HCT116 (cell line): ENCODE results near the gene IQCK. TPM values are rescaled to one million over a fixed set of nuclear protein-coding genes. Genes with fewer than 3 reads are reported as not detected.

Experiments used
- ATAC-seq: fragments of 200-7000 bp; cut with Tn5 transposase; 2 replicates; pipeline ENCODE4 v1.9.1; 2020; ENCODE audit warnings: mild to moderate bottlenecking, moderate library complexity
- BruUV-seq: library from RNA; stranded (reverse); fragments of 400-500 nt; replicated peaks from 2 replicates; lab custom pipeline; 2021; lab: Mats Ljungman, UMichigan
- CTCF ChIA-PET: fragments of 300-600 bp; sonication (Branson Sonifier 250); formaldehyde crosslinking; loops from one replicate; lab custom pipeline; 2021; ENCODE audit warnings: antibody characterized with exemption; lab: Charles Lee
- POLR2A ChIA-PET: fragments of 300-600, 350-600 bp; sonication (Branson Sonifier 250); formaldehyde crosslinking; loops from one replicate; lab custom pipeline; 2021; ENCODE audit warnings: antibody characterized with exemption; lab: Charles Lee
- RAD21 ChIA-PET, 2 experiments: fragments of 300-600 bp; sonication (Branson Sonifier 250); formaldehyde crosslinking; loops; one replicate each; lab custom pipeline; 2023; ENCODE audit warnings: low total read pairs in 2 of 2; ENCODE audit not compliant: uncharacterized antibody in 2 of 2, unreplicated experiment in 2 of 2, low non-redundant PET in 1 of 2; lab: Charles Lee
- DNase-seq: peaks from one replicate; pipeline ENCODE4 v3.0.0-alpha.2; 2010; ENCODE audit warnings: low read depth, low spot score
- H2AFZ ChIP-seq: fragments of 200-600 bp; shearing (Covaris generic), sonication (generic); 2 replicates; pipeline ENCODE4 v1.6.1; 2017; ENCODE audit warnings: low read depth, mixed run types, mixed read lengths, antibody characterized with exemption, low read length; ENCODE audit not compliant: poor library complexity, severe bottlenecking
- H3K27ac ChIP-seq: 2 replicates; pipeline ENCODE4 v1.5.1; 2012; ENCODE audit warnings: low read depth, low read length
- H3K27me3 ChIP-seq: fragments of 200-600 bp; sonication (generic); 2 replicates; pipeline ENCODE4 v1.6.1; 2016; ENCODE audit warnings: mixed run types, low read length, mixed read lengths; ENCODE audit not compliant: insufficient read depth
- H3K36me3 ChIP-seq, 2 experiments: fragments of 200-500 bp in 1 of 2; fragments of 200-600 bp in 1 of 2; sonication (Bioruptor generic) in 1 of 2; sonication (generic) in 1 of 2; 2 replicates each; pipeline versions ENCODE4 v1.5.1 to v1.6.1; 2014 to 2016; ENCODE audit warnings: low read length in 2 of 2, inconsistent platforms in 1 of 2, mixed read lengths in 1 of 2, mixed run types in 1 of 2; ENCODE audit not compliant: insufficient read depth in 2 of 2, control insufficient read depth in 1 of 2
- H3K4me1 ChIP-seq, 2 experiments: fragments of 200-600 bp in 1 of 2; sonication (generic) in 1 of 2; 2 replicates each; pipeline versions ENCODE4 v1.5.1 to v1.6.1; 2012 to 2017; ENCODE audit warnings: low read length in 2 of 2, inconsistent platforms in 1 of 2, mild to moderate bottlenecking in 1 of 2, mixed read lengths in 1 of 2, mixed run types in 1 of 2, moderate library complexity in 1 of 2; ENCODE audit not compliant: insufficient read depth in 2 of 2, control insufficient read depth in 1 of 2
- H3K4me2 ChIP-seq: fragments of 200-600 bp; sonication (generic); 2 replicates; pipeline ENCODE4 v1.6.1; 2017; ENCODE audit warnings: mixed run types, low read length, mixed read lengths
- H3K4me3 ChIP-seq, 2 experiments: fragments of 200-600 bp in 1 of 2; sonication (generic) in 1 of 2; replicated peaks in 1 of 2; 2 replicates each; pipeline ENCODE4 v1.5.1; 2011 to 2016; ENCODE audit warnings: low read length in 2 of 2, control low read depth in 1 of 2, low read depth in 1 of 2, mild to moderate bottlenecking in 1 of 2, mixed read lengths in 1 of 2, mixed run types in 1 of 2
- H3K79me2 ChIP-seq: fragments of 200-600 bp; sonication (generic); 2 replicates; pipeline ENCODE4 v1.6.1; 2017; ENCODE audit warnings: mild to moderate bottlenecking, mixed run types, low read length, moderate library complexity, mixed read lengths; ENCODE audit not compliant: insufficient read depth
- H3K9ac ChIP-seq: fragments of 200-600 bp; sonication (generic); 2 replicates; pipeline ENCODE4 v1.6.1; 2016; ENCODE audit warnings: low read length, mixed read lengths
- H3K9me2 ChIP-seq: fragments of 200-600 bp; sonication (generic), shearing (Covaris generic); 2 replicates; pipeline ENCODE4 v1.6.1; 2017; ENCODE audit warnings: mixed run types, mild to moderate bottlenecking, moderate library complexity; ENCODE audit not compliant: insufficient read depth
- H3K9me3 ChIP-seq, 2 experiments: fragments of 200-500 bp in 1 of 2; fragments of 200-600 bp in 1 of 2; sonication (Bioruptor generic) in 1 of 2; sonication (generic) in 1 of 2; 2 replicates each; pipeline ENCODE4 v1.6.1; 2014 to 2017; ENCODE audit warnings: low read length in 2 of 2, mixed read lengths in 2 of 2, inconsistent platforms in 1 of 2, low read depth in 1 of 2, mild to moderate bottlenecking in 1 of 2, mixed run types in 1 of 2, moderate library complexity in 1 of 2; ENCODE audit not compliant: control insufficient read depth in 1 of 2, insufficient read depth in 1 of 2
- H4K20me1 ChIP-seq: fragments of 200-600 bp; sonication (generic), shearing (Covaris generic); 2 replicates; pipeline ENCODE4 v1.6.1; 2017; ENCODE audit warnings: mixed run types, mild to moderate bottlenecking, moderate library complexity; ENCODE audit not compliant: insufficient read depth
- ATF3 ChIP-seq: IDR thresholded peaks from 2 replicates; pipeline ENCODE4 v1.6.1; 2012
- CBX3 ChIP-seq: IDR thresholded peaks from 2 replicates; pipeline ENCODE4 v1.6.1; 2012; ENCODE audit warnings: low read depth
- CEBPB ChIP-seq: IDR thresholded peaks from 2 replicates; pipeline ENCODE4 v1.6.1; 2012; ENCODE audit warnings: low read depth
- CTCF ChIP-seq, 3 experiments: fragments of 200-600 bp in 1 of 3; sonication (generic) in 1 of 3; IDR thresholded peaks in 2 of 3; conservative IDR thresholded peaks in 1 of 3; 2 replicates each; pipeline ENCODE4 v1.5.1; 2012 to 2017; ENCODE audit warnings: low read depth in 2 of 3, low read length in 2 of 3, antibody characterized with exemption in 1 of 3, borderline replicate concordance in 1 of 3, control low read depth in 1 of 3, mild to moderate bottlenecking in 1 of 3, mixed read lengths in 1 of 3, mixed run types in 1 of 3, moderate library complexity in 1 of 3; ENCODE audit not compliant: insufficient read depth in 1 of 3
- EGR1 ChIP-seq: IDR thresholded peaks from 2 replicates; pipeline ENCODE4 v1.6.1; 2012; ENCODE audit warnings: low read depth
- ELF1 ChIP-seq: IDR thresholded peaks from 2 replicates; pipeline ENCODE4 v1.6.1; 2012; ENCODE audit warnings: low read depth, borderline replicate concordance
- EZH2phosphoT487 ChIP-seq: fragments of 200-600 bp; IDR thresholded peaks from 2 replicates; pipeline ENCODE4 v1.6.1; 2018; ENCODE audit warnings: antibody characterized with exemption, borderline replicate concordance
- FOSL1 ChIP-seq: IDR thresholded peaks from 2 replicates; pipeline ENCODE4 v1.6.1; 2012; ENCODE audit warnings: low read depth
- JUND ChIP-seq: IDR thresholded peaks from 2 replicates; pipeline ENCODE4 v1.6.1; 2012
- MAX ChIP-seq: IDR thresholded peaks from 2 replicates; pipeline ENCODE4 v1.6.1; 2012
- POLR2A ChIP-seq: IDR thresholded peaks from 2 replicates; pipeline ENCODE4 v1.7.0; 2011; ENCODE audit warnings: borderline replicate concordance; ENCODE audit not compliant: insufficient read depth, insufficient read length; ENCODE audit errors: extremely low read depth
- POLR2AphosphoS5 ChIP-seq: IDR thresholded peaks from 2 replicates; pipeline ENCODE4 v1.6.1; 2011; ENCODE audit warnings: mild to moderate bottlenecking, low read depth, low read length, moderate library complexity
- RAD21 ChIP-seq: IDR thresholded peaks from 2 replicates; pipeline ENCODE4 v1.6.1; 2012; ENCODE audit warnings: low read depth, mild to moderate bottlenecking
- REST ChIP-seq: IDR thresholded peaks from 2 replicates; pipeline ENCODE4 v1.6.1; 2012; ENCODE audit warnings: low read depth
- TCF7L2 ChIP-seq: IDR thresholded peaks from 2 replicates; pipeline ENCODE4 v1.7.0; 2011; ENCODE audit warnings: borderline replicate concordance, inconsistent platforms; ENCODE audit not compliant: insufficient read depth, insufficient read length; ENCODE audit errors: extremely low read depth
- YY1 ChIP-seq: IDR thresholded peaks from 2 replicates; pipeline ENCODE4 v1.6.1; 2011; ENCODE audit warnings: low read length, low read depth, moderate library complexity, mild to moderate bottlenecking; ENCODE audit not compliant: insufficient replicate concordance; ENCODE audit errors: extremely low read depth
- ZNF274 ChIP-seq: fragments of 200-500 bp; sonication (Bioruptor generic); IDR thresholded peaks from 2 replicates; pipeline ENCODE4 v1.6.1; 2014; ENCODE audit warnings: mild to moderate bottlenecking, low read depth, low read length, inconsistent platforms
- intact Hi-C: fragments of 100-400 bp; cut with micrococcal nuclease; formaldehyde crosslinking; loops from 2 replicates; pipeline ENCODE4 v1.10.0; 2022
- total RNA-seq: library from RNA; stranded (reverse); gene quantifications from one replicate; pipeline ENCODE4 v1.2.1, GENCODE V29; 2021; ENCODE audit not compliant: unreplicated experiment

The IQCK gene
- total RNA-seq, 1 experiment from 2014 or later: 11.8 TPM

- no peak for ATAC-seq
- ChIA-PET CTCF (interaction anchor here (1.2 to 1.3 kb wide), 2 partner anchors 19 to 115 kb away, joined by 3 to 4 read pairs; partner anchors contain the start of genes IQCK and KNOP1), RAD21 (no interaction called here), POLR2A (no interaction called here)
- no TSS peak for BruUV-seq
- peaks cover 18 to 25% of the 10 kb centered on the region in 2 experiments; a peak in 3 of 4 replicates for H3K36me3 ChIP-seq
- H3K4me3 ChIP-seq: no peak overlapping the region
- H3K9me3 ChIP-seq: no peaks in the 10 kb centered on the region
- H3K27me3 ChIP-seq: no peaks in the 10 kb centered on the region
- H3K79me2 ChIP-seq: peaks cover 15% of the 10 kb centered on the region; the same call in 1 of the 2 replicates
- H2AFZ ChIP-seq: no peak overlapping the region
- DNase-seq: no peak
- no peak overlapping the region for H3K9ac ChIP-seq
- no peaks in the 10 kb centered on the region for H3K9me2 ChIP-seq
- H3K4me2 ChIP-seq: no peak overlapping the region
- no peak overlapping the region for H3K27ac ChIP-seq
- peaks cover 12 to 20% of the 10 kb centered on the region in 2 experiments for H3K4me1 ChIP-seq
- intact Hi-C loops: no loop called here
- H4K20me1 ChIP-seq: no peaks in the 10 kb centered on the region
- TF ChIP-seq FOSL1 (no peak), CBX3 (no peak), JUND (no peak), YY1 (no peak), EZH2phosphoT487 (no peak), CEBPB (no peak), CTCF (IDR thresholded peaks at IDR 0.05 in 2 of 3, conservative IDR thresholded peaks at IDR 0.05 in 1 of 3; ENCODE audit: borderline replicate concordance in 1 of 3, insufficient read depth in 1 of 3, low read depth in 2 of 3, low read length in 2 of 3) (no peak), ATF3 (no peak), MAX (no peak), RAD21 (no peak), ELF1 (no peak), ZNF274 (no peak), REST (no peak), POLR2A (no peak), EGR1 (no peak), POLR2AphosphoS5 (no peak), TCF7L2 (no peak)
- TF ChIP-seq, all 23 proteins: peak for 0
These were observed 18.6 kb upstream of the IQCK start for GRCh38 chr16:19699472-19699871.
